Psoas muscle (tissue), 8 donors: ENCODE data around the gene DACH1. TPM values are rescaled to one million over a fixed set of nuclear protein-coding genes. Genes with fewer than 3 reads are reported as not detected.

Source experiments
- ATAC-seq, 4 donors: fragments of 200-7000 bp; cut with Tn5 transposase; one replicate each; pipeline ENCODE4 v1.9.1; 2020; ENCODE audit warnings: moderate library complexity in 3 of 4, mild to moderate bottlenecking in 2 of 4
- DNase-seq, 2 donors: peaks; one replicate each; pipeline ENCODE4 v3.0.0-alpha.2; 2020
- H3K27ac ChIP-seq: fragments of 200-600 bp; one replicate; pipeline ENCODE4 v1.8.0; 2022
- H3K27me3 ChIP-seq, 3 donors: fragments of 200-600 bp in 1 of 3; one replicate each; pipeline versions ENCODE4 v1.6.1 to v1.8.0; 2013 to 2022; ENCODE audit warnings: low read length in 2 of 3, mild to moderate bottlenecking in 2 of 3, moderate library complexity in 1 of 3; ENCODE audit not compliant: insufficient read depth in 3 of 3
- H3K36me3 ChIP-seq, 2 donors: fragments of 200-600 bp in 1 of 2; one replicate each; pipeline versions ENCODE4 v1.6.1 to v1.8.0; 2013 to 2022; ENCODE audit warnings: low read depth in 1 of 2, mild to moderate bottlenecking in 1 of 2, moderate library complexity in 1 of 2; ENCODE audit not compliant: insufficient read depth in 1 of 2
- H3K4me1 ChIP-seq: fragments of 200-600 bp; one replicate; pipeline ENCODE4 v1.8.0; 2022
- H3K4me3 ChIP-seq: fragments of 200-600 bp; one replicate; pipeline ENCODE4 v1.8.0; 2022; ENCODE audit warnings: mild to moderate bottlenecking
- H3K9me3 ChIP-seq: fragments of 200-600 bp; one replicate; pipeline ENCODE4 v1.8.0; 2022
- WGBS, 3 donors: extraction: QIAGEN DNeasy Blood & Tissue Kit; methylation state at CpG; one replicate each; pipeline versions ENCODE4 v1.1.6 to v1.1.7; 2013; 5-methylcytosine and 5-hydroxymethylcytosine counted together
- intact Hi-C, 2 donors: fragments of 100-400 bp; cut with DNase I; formaldehyde crosslinking; loops; one replicate each; pipeline versions ENCODE4 v1.11.0 to v1.14.2; 2022
- polyA plus RNA-seq, 3 donors: library from polyadenylated mRNA; stranded (reverse); fragments of 200-250 nt; gene quantifications; one replicate each; pipeline ENCODE4 v1.2.3, GENCODE V29; 2013
- total RNA-seq, 4 donors: library from RNA; stranded (reverse); fragmentation: NEBNext Ultra II Directional in 2 of 4; extraction: Animal tissue kit (Norgen Biotek cat#: 25700) in 2 of 4; gene quantifications; one replicate each; pipeline versions ENCODE4 v1.2.1 to v1.2.4, GENCODE V29; 2021 to 2023
- TF ChIP-seq, protein P1 (sequence below): fragments of 200-600 bp; IDR thresholded peaks from one replicate; pipeline ENCODE4 v1.8.0; 2022; ENCODE audit warnings: antibody characterized with exemption
- donor health status: healthy with polysubstance abuse.
- donor health status: DM: no; HTN: no; CAD: no; lungs with moderate emphysema.
- donor health status: Bipolar disorder and iron deficiency.
- donor health status: healthy.
- donor health status: DM: yes; HTN: yes; CAD: no.
- donor health status: DM: no; HTN: no; CAD: no.
- donor health status: DM: no; HTN: no; CAD: no.
- donor health status: DM: yes; HTN: yes; CAD: no.

The DACH1 gene
- total and polyA plus RNA-seq, 7 donors, result 0.51 to 3.6 (median 1.1) TPM

DNA sequence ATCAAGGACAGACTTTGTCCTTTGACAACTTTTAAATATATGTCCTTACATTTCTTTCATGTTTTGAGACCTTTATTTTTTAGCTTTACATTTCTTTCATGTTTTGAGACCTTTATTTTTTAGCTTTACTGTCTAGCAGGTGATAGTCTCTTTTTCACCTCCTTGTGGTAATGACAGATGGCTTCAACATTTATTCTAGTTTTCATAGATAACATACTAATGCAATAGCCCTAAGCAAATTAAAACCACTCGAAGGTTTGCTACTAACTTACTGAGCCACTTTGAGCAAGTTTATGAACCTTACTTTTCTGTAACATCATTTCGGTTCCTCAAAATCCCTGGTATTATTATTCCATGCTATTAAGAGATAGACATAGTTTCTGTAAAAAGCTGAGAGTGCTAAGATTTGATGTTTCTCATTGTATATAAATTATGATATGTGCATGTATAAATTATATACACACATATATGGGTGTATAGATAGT lies 4.5 kb downstream of the DACH1 start:
- no peak for ATAC-seq
- 57 to 64% (median 64%) methylated on average over 2 of the region's 2 CpGs for WGBS, 3 donors
- intact Hi-C loops, result no loop called here
- no peak for DNase-seq
- Histone ChIP-seq H3K9me3 (no peaks in the 10 kb centered on the region), H3K4me3 (peak overlapping the region; percentile 72), H3K36me3 (no peaks in the 10 kb centered on the region), H3K27ac (no peak overlapping the region), H3K4me1 (no peaks in the 10 kb centered on the region), H3K27me3 (peaks cover 0 to 38% (median 8%) of the 10 kb centered on the region in 3 donors)
- TF ChIP-seq, protein P1, sequence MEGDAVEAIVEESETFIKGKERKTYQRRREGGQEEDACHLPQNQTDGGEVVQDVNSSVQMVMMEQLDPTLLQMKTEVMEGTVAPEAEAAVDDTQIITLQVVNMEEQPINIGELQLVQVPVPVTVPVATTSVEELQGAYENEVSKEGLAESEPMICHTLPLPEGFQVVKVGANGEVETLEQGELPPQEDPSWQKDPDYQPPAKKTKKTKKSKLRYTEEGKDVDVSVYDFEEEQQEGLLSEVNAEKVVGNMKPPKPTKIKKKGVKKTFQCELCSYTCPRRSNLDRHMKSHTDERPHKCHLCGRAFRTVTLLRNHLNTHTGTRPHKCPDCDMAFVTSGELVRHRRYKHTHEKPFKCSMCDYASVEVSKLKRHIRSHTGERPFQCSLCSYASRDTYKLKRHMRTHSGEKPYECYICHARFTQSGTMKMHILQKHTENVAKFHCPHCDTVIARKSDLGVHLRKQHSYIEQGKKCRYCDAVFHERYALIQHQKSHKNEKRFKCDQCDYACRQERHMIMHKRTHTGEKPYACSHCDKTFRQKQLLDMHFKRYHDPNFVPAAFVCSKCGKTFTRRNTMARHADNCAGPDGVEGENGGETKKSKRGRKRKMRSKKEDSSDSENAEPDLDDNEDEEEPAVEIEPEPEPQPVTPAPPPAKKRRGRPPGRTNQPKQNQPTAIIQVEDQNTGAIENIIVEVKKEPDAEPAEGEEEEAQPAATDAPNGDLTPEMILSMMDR, result no peak

DNA sequence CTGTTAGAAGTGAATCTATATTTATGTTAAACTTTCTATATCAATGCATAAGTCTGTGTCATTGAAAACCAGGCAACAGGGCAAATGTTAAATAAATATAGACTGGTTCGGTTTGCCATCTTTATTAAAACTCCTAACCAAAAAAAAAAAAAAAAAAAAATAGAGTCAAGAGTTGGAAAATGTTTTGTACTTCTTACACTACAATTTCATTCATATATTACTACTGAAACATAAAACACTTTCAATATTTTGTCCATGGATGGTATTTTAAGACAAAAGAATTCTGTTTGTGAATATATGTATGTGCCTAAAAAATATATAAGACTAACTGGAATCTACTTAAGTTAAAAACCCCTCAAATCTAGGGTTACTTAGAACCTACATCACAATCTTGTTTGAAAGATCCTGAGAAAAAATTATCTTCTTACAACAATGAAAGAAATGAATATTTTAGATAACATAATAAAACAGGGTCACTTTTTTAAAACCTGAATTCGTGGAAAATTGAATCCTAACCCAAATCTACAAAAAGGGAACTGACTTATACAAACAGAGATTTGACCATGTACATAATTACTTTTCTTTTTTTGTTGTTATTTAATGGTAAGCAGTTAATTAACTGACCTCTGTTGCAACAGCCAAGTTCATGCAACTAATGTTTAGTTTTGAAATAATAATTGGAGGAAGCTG lies 5.1 kb downstream of the DACH1 start:
- Histone ChIP-seq H3K27ac (no peak overlapping the region), H3K9me3 (no peaks in the 10 kb centered on the region), H3K4me1 (no peaks in the 10 kb centered on the region), H3K4me3 (no peak overlapping the region), H3K36me3 (no peaks in the 10 kb centered on the region), H3K27me3 (peaks cover 0 to 32% (median 8%) of the 10 kb centered on the region in 3 donors)
- DNase-seq (no peak), ATAC-seq (no peak)
- 69 to 74% (median 72%) methylated on average over 2 of the region's 2 CpGs for WGBS, 3 donors
- TF ChIP-seq, protein P1, result no peak
- intact Hi-C loops, result no loop called here

DNA sequence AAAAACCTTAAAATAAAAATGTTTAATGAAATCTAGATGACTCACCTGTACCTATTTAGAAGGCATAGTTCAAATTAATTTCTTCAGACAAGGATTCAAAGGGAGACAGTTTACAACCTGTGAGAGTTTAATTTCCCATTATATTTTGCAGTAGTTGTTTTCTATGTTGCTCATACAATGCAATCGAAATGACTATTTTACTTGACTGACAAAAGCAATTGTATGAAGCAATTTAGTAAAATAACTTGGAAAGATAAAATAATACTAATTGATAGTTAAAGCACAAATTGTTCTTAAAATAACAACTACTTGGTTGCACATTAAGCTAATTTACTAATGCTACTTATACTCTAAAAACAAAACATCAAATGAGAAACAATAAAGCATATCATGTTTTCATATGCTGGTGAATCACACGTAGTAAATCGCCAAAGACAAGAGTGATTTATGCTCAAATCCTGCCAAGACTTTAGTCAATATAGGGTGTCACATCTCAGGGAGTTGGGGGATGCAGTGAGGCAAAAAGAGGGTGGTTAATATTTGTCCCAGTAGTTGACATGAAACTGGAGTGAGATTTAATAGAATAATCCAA lies 6.4 kb downstream of the DACH1 start:
- H3K4me3 ChIP-seq, result no peak overlapping the region
- intact Hi-C loops, result no loop called here
- WGBS, 3 donors, result 41 to 50% (median 43%) methylated on average over 3 of the region's 3 CpGs
- peaks cover 0 to 26% (median 5%) of the 10 kb centered on the region in 3 donors for H3K27me3 ChIP-seq
- DNase-seq (no peak), ATAC-seq (no peak)
- no peak overlapping the region for H3K27ac ChIP-seq
- H3K36me3 ChIP-seq, result no peaks in the 10 kb centered on the region
- TF ChIP-seq, protein P1, result no peak
- H3K4me1 ChIP-seq, result no peaks in the 10 kb centered on the region
- H3K9me3 ChIP-seq, result no peaks in the 10 kb centered on the region

DNA sequence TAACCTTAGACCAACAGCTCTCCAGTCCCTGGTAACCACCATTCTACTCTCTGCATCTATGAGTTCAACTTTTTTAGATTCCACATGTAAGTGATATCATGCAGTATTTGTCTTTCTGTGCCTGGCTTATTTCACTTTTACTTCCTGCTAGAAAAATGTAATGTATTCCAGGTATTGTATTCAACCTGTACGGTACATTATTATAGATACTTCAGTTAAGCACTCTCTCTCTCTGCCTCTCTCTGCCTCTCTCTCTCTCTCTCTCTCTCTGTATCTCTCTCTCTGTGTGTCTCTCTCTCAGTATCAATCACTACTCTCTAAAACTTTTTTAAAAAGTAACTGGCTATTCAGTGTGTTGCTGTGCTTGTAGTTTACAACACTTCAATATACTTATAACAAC lies 8.4 kb downstream of the DACH1 start:
- no peak for ATAC-seq
- Histone ChIP-seq H3K27ac (no peak overlapping the region), H3K9me3 (no peaks in the 10 kb centered on the region), H3K36me3 (no peaks in the 10 kb centered on the region), H3K27me3 (peaks cover 0 to 7% (median 0%) of the 10 kb centered on the region in 3 donors), H3K4me1 (no peaks in the 10 kb centered on the region), H3K4me3 (no peak overlapping the region)
- TF ChIP-seq, protein P1, result no peak
- intact Hi-C loops, result loop anchor here in 1 of 2 donors (10.0 kb wide), 1 partner anchor 94 kb away; no protein-coding TSS in a partner anchor
- no peak for DNase-seq
- WGBS, 3 donors, result 44 to 85% (median 70%) methylated on average over 1 of the region's 1 CpG
